HG03575 (cell line): ENCODE measurements around the gene ZSCAN4.

ENCODE experiments used
- ATAC-seq: cut with Tn5 transposase; IDR thresholded peaks from one replicate; pipeline ENCODE4 v1.9.1; 2021; ENCODE audit not compliant: unreplicated experiment, insufficient number of reproducible peaks, low FRiP score; ENCODE audit errors: extremely low read depth

Gene ZSCAN4

DNA sequence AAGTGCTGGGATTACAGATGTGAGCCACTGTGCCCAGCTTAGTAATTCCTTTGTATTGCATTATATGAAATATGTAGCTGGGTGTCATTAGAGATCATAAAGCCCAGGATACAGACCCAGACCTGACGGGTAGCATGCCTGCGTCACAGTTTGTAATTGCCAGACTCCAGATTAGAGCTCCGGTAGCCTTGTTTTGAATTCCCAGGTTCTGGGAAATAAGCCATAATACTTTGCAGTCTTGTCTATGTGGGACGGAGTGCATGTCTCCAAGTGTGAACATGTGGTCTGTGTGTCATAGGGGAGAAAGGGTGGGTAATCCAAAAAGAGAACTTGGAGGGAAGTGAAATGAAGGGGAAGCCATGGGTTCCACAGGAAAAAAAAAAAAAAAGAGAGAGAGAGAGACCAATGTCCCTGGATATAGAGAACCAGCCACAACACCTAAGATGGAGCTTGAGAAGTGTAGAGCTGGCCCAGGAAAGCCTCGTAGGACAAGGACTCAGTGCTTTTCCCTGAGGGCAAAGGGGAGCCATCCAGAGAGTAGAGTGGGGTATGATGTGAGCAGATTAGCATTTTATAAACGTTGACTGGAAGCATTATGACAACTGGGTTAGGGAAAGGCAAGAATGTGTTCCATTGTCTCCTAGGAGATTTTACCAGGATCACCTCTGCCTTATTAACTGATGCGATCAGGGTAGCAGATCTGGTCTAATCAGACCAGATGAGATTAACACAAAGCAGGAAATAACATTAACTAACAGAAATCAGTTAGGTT is 2.6 kb downstream of the ZSCAN4 start:
- no peak for ATAC-seq

DNA sequence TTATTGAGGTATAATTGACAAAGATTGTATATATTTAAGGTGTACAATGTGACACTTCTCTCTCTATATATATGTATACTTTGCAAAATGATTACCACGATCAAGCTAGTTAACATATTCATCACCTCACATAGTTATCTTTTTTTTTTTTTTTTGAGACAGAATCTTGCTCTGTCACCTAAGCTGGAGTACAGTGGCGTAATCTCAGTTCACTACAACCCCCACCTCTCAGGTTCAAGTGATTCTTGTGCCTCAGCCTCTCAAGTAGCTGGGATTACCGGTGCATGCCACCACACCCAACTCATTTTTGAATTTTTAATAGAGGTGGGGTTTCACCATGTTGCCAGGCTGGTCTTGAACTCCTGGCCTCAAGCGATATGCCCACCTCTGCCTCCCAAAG is 3.7 kb downstream of the ZSCAN4 start:
- no peak for ATAC-seq

DNA sequence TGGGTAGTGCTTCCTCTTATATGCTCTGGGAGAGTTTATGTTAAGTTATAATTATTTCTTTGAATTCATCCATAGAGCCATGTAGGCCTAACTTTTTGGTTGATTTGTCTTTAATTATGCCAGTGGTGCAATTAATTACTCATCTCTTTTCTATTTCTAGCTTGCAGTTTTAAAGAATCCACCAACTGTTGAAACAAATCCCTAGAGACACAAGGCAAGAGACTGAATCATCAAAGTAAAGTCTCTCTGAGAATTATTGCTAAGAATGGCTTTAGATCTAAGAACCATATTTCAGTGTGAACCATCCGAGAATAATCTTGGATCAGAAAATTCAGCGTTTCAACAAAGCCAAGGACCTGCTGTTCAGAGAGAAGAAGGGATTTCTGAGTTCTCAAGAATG is 7.1 kb downstream of the ZSCAN4 start:
- no peak for ATAC-seq

DNA sequence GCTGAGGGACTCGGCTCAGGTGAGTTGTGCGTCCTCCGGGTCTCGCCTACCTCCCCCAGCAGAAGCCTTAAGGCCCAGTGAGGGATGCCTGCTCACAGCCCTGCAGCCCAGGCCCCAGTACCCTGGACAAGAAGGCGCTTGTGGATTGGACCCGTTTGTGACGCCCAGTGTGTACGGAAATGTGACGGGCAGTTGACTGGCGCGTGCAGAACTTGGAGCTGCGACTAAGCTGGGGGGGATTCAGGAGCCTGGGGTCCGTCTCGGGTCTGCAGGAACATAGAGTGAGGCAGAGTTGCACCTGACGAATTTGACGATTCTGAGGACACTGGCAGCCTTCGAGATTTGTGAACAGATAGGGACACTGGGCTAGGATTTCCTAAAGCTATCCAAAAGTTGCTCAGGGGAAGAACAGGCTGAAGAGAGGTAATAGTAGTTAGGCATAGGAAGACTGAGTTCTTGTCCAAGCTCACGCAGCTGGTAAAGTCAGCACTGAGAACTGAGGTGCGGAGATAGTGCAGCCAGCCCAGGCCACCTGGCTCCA is 13.6 kb downstream of the ZSCAN4 start:
- no peak for ATAC-seq

DNA sequence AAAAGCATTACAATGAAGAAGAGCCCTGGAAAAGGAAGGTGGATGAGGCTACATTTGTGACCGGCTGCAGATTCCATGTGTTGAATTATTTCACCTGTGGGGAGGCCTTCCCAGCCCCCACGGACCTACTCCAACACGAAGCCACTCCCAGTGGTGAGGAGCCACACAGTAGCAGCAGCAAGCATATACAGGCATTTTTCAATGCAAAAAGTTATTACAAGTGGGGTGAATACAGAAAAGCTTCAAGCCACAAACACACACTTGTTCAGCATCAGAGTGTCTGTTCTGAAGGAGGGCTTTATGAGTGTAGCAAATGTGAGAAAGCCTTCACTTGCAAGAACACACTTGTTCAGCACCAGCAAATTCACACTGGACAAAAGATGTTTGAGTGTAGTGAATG is 18.0 kb downstream of the ZSCAN4 start:
- no peak for ATAC-seq

DNA sequence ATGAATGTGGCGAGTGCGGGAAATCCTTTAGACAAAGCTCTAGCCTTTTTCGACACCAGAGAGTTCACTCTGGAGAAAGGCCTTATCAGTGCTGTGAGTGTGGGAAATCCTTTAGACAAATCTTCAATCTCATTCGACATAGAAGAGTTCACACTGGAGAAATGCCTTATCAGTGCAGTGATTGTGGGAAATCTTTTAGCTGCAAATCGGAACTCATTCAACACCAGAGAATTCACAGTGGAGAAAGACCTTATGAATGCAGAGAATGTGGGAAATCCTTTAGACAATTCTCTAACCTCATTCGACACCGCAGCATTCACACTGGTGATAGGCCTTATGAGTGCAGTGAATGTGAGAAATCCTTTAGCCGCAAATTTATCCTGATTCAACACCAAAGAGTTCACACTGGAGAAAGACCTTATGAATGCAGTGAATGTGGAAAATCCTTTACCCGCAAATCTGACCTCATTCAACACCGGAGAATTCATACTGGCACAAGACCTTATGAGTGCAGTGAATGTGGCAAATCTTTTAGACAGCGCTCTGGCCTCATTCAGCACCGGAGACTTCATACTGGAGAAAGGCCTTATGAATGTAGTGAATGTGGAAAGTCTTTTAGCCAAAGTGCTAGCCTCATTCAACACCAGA is 18.8 kb downstream of the ZSCAN4 start:
- ATAC-seq, result no peak

DNA sequence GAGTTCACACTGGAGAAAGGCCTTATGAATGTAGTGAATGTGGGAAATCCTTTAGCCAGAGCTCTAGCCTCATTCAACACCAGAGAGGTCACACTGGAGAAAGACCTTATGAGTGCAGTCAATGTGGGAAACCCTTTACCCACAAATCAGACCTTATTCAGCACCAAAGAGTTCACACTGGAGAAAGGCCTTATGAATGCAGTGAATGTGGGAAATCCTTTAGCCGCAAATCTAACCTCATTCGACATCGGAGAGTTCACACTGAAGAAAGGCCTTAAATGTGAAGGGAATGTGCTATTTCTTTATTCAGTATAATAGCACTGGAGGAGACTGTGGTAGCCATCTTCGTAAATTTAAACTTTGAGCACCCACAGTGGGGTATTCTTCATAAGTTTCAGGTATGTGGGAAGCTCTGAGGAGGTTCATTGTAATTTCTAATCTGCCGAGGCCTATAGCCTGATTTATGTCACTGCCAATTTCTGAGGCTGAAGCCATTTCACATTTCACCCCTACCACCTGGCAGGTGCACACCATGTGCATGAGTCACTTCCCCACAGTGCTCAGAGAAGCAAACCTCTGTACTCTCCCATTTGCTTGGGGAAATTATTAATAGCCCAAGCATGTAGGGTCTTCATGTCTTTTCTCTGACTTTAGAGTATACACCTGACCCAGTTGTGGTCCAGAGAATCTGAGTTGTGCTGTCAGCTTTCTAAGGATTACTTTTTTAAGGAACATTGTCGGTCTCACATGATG is 19.5 kb downstream of the ZSCAN4 start:
- ATAC-seq, result no peak

DNA sequence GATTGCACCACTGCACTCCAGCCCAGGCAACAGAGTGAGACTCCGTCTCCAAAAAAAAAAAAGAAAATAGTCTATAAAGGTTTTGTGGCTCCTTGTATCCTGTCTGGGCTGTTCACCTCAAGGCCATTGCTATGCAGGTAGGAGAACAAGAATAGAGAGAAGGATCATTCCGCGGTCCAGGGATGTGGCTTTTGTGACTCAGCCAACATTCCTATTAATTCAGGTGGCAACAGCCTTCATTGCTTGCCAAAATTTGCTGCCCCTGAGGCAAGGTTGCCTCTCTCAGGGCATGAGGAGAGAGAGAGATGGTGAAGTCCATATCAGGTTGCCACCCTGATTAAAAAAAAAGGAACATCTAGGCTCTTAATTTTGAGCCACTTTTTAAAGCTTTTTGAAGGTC is 21.0 kb downstream of the ZSCAN4 start:
- no peak for ATAC-seq

DNA sequence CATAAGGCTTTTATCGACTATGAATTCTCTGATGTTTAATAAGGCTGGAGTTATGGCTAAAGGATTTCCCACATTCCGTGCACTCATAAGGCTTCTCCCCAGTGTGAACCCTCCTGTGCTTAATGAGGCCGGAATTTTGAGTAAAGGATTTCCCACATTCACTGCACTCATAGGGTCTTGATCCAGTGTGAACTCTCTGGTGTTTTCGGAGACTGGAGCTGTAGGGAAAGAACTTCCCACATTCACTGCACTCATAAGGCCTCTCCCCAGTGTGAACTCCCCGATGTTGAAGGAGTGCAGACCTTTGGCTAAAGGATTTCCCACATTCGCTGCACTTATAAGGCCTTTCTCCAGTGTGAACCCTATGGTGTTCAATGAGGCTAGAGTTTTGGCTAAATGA is 32.9 kb downstream of the ZSCAN4 start:
- ATAC-seq, result no peak

DNA sequence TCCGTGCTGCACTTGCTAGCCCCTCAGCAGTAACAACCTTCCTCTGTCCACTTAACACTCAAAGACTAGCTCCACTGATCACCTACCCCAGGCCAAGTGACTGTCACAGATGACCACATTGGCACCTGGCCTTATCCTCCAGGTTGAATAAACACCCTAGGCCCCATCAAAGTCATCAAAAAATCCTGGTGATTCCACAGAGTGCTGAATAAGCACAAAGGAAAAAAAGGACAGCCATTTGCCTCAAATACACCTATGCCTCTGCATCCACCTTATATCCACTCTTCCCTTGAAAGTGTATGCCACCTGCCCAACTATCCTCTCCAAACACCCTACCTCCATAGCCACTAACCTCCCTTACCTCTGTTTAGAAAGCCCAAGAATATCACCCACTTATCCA is 37.6 kb downstream of the ZSCAN4 start:
- no peak for ATAC-seq

DNA sequence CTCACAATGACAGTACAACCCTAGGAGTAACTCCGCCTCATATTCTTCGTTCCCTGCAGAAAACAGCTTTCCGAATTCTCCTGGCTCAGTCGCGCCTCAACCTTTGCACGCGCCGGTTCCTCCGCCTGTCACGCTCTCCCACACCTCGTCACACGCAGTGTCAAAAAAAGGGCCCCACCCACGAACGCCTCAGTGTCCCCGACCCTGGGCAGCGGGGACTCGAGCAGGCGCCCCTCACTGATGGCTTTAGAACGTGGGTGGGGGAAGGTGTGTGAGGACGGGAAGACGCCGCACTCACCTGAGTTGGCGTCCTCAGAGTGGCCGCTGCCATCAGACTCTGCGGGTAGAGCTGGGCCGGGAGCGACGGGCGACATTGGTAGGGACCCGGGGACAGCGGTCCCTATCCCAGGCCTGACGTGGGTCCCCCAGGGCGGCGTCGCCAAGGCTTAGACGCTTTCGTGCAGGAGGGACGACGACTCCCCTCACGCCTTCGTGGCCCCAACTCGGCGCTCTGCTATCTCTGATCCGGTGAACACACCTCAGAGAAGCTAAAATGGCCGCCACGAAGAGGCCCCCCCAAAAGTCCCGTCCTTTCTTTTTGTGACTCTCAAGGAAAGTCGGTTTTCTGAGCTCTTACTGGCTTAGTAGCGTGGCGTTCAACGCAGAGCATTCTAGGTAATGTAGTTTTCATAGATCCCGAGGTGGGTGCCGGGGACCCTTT is 40.1 kb downstream of the ZSCAN4 start, which contains the start of gene ZNF154:
Gene ZNF154, minus strand, starts transcription at position 564 of the 721 bp plus-strand sequence. Its CDS starts 233 bp downstream, at position 331.
- ATAC-seq, result no peak

DNA sequence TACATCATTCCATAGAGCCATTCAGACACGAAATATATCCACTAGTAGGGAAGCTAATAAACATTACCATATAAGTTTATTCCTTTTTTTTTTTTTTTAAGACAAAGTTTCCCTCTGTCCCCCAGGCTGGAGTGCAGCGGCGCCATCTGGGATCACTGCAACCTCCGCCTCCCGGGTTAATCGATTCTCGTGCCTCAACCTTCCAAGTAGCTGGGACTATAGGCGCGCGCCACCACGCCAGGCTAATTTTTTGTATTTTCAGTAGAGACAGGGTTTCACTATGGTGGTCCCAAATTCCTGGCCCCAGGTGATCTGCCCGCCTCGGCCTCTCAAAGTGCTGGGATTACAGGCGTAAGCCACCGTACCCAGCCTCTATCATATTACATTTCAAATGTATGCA is 40.9 kb downstream of the ZSCAN4 start:
- no peak for ATAC-seq

DNA sequence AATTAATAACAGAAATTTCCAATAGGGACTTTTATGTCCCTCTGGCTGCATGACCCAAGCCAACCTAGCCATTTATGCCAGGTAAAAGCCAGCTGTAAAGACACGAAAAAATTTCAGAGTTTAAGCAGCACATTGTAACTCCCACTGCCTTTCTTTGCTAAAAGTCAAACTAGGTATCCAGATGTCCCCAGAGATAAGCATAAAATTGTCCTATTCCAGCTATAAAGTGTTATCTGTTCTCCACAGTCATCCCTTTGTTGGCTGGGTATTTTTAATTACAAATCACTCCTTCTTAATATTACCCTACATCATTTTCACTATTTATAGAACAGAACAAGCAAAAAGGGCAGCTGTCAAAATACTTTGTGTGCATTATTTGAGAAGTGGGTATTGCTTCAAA is 43.5 kb downstream of the ZSCAN4 start:
- no peak for ATAC-seq

DNA sequence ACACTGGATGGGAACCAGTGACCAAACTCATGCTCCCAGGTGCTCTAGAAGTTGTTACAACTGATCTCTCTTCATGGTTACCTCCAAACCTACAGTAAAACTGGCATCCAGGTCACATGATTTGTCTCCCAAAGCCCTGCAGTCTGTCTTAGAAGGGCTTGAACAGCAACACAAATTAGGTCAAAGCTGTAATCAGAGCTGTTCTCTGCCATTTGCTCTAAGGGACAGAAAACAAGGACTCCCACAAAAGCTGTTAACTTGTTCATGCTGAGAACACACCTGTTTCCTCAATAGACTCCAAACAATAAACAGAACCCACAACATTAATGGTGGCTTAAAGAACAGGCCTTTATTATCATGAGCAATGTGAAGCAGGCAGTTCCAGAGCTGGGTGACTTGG is 50.7 kb downstream of the ZSCAN4 start:
- no peak for ATAC-seq

DNA sequence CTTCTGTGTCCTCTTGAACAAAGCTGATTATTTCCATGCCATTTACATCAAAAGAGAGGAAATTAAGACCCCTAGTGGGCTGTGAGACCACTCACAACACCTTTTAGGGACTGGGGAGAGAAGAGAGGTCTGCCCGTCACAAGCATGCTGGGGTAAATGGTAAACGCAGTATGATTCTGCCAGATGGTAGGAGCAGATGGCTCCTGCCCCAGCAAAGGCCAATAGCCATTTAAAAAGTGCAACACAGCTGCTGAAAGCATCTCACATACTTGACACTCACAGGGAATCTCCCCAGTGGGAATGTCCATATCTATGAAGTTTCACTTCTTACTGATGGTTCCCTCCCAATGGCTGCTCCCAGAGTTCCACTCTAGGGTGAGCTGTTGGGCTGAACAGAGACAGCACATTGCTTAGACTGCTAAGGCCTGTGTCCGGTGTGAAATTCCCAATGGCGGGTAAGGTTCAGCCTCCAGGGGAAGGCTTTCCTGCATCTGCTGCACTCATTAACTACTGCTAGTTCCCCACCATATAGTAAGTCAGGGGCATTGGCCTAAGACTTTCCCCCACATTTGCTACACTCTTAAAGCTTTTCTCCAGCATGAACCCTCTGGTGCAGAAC is 51.3 kb downstream of the ZSCAN4 start:
- ATAC-seq, result no peak

DNA sequence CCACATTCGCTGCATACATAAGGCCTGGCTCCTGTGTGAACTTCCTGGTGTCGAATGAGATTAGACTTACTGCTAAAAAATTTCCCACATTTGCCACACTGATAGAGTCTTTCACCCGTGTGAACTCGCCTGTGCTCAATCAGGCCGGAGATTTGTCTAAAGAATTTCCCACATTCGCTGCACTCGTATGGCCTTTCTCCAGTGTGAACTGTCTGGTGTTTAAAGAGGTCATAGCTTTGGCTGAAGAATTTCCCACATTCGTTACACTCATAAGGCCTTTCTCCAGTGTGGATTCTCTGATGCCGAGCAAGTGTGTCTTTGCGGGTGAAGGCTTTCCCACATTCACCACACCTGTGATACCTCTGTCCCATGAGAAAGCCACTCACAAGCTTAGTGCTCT is 52.1 kb downstream of the ZSCAN4 start:
- ATAC-seq, result no peak
